GM13976 (cell line): ENCODE data around the gene ETV1.

ENCODE experiments used
- DNase-seq: peaks from one replicate; pipeline ENCODE4 v3.0.0; 2012; ENCODE audit warnings: low spot score
- CTCF ChIP-seq: IDR thresholded peaks from 2 replicates; pipeline ENCODE4 v1.5.1; 2012; ENCODE audit warnings: borderline replicate concordance, mild to moderate bottlenecking; ENCODE audit not compliant: insufficient read depth; ENCODE audit errors: extremely low read depth, missing control alignments, control extremely low read depth
- in situ Hi-C: fragments of 300-500 bp; cut with MboI; formaldehyde crosslinking; loops from one replicate; pipeline ENCODE4 v1.12.0; 2022; ENCODE audit warnings: low sequenced_read_pairs, mixed read lengths, inconsistent platforms; ENCODE audit not compliant: unreplicated experiment

Gene ETV1

DNA sequence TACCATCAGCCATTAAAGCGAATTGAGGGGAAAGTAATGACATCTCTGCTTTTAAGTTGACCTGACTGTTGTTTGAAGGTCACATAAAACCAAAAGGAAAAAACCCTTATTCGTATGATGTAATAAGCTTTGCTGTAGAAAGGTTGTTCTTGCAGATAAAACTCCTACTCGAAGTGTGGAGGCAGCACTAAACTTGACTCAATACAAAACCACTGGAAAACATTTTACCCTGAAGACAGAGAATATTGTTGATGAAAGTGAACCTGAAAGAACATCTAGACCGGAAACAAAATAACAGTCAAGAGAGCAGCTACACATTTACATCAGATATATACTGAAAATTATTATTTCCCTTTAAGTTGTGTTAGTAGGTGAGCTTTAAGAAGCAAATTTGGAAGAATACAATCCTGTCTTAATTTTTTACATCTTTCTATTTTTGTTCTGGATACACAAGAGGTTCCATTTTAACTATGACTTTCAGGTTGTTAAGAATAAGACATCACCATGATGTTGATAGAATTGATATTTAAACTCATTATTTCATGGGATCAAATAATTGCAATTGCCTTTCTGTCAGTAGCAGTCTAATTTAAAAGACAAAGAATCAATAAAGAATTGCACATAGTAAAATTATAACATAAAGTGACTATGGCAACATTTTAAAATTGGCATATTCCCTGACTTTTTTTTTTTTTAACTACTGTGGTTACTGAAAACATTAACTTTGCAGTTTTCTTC is 6.4 kb downstream of the ETV1 start:
- in situ Hi-C loops, result no loop called here
- TF ChIP-seq CTCF, result no peak
- DNase-seq, result no peak

DNA sequence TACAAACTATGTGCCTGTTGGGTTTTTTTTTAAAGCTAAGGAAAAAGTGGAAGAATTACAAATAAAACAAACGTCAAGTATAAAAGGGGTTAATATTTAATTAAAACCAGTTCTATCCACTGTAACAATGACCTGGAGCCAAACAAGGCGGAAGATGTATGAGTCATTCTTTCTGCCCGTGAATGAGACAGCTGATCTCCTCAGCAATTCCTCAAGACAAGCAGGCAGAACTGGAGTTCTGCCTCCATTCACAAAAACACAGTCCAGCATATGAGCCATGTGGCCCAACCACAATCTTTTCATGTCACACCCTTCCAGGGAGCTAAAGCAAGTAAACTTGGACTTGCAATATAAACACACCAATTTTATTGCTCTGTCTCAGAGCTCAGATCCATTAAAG is 8.4 kb downstream of the ETV1 start:
- TF ChIP-seq CTCF, result no peak
- no peak for DNase-seq
- in situ Hi-C loops, result no loop called here

DNA sequence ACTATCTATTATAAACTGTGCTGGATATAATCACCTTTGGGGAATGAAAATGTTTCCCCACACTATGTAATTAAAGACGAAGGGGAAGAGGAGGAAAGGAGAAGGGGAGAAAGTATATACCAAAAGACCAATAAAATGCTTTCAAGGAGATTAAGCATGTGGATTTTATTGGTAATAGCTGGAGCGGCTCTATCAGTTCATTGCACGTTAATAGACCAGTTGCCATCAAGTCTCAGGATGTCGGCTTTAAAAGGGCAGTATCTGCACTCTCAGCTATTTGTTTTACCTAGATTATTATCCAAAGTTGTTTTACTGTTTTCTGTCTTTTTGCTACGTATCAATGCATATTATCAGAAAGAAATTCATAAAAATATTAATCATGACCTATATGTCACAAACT is 9.0 kb downstream of the ETV1 start:
- in situ Hi-C loops, result no loop called here
- DNase-seq, result no peak
- no peak for TF ChIP-seq CTCF

DNA sequence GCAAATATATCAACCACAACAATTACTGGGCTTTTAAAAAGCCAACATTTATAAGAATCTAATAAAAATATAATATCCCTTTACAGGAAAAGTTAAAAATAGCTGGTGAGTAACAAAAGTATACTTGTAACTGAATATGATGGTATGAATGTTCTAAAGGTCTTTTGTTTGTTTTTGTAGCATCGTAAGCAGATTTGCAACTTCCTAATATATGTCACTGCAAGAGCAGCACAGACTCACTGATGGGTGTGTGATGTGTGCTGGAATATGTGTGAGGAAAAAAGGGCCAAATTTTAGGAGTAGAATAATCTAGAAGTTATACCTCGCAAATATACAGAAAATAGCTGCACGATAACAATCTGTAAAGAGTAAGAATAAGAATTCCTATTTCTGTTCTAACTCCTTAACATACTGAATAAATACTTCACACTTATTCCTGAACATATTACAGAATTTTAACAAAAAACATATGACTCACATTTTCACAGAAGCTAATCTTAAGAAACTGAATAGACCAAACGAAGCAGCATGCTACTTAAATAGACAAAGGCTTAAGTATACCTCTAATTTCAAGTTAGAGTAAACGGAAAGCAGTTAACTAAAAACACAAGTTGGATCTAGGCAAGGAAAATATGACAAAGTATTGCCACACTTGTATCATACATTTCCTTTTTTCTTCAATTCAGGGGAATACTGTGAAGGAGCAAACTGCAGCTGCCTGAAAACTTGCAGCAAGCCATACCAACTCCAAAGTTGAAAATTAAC is 9.6 kb downstream of the ETV1 start:
- in situ Hi-C loops, result no loop called here
- no peak for DNase-seq
- TF ChIP-seq CTCF, result no peak

DNA sequence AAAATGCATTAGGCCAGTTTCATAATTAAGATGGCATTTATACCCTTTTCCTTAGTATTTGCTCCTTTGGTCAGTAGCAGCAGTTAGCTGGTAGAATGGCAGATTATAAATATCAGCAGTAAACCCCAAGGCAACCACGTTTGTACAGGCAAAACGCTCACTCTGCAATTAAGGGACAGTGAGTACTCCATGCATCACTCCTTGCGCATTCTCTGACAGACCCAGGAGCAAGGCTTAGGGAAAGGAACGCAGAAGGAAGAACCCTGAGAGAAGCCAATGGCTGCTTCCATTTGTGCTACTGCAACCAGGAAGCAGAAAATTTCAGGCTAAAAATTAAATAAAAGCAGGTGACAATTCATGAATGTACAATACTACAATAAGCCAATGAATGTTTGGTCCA is 12.9 kb downstream of the ETV1 start:
- in situ Hi-C loops, result no loop called here

DNA sequence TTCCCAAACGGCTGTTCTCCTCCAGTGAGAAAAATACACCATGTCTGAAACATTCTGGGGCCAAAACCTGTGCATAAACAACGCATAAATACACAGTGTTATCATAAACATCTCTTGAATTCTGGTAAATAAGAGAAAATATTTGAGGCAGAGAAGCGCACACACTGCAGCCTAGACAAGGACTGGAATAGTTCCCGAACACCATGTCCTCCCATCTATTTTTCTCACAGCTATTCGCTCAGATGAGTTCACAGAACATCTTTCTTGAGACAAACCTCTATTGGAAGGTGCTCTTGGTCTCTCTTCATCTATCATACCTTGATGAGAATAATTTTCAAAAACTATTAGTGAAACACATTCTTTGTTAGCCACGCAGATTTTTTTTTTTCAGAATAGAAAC is 24.4 kb downstream of the ETV1 start:
- DNase-seq, result no peak
- in situ Hi-C loops, result no loop called here
- TF ChIP-seq CTCF, result no peak

More for the DNA sequence above, 12.9 kb downstream of the ETV1 start:
- DNase-seq, result no peak
- TF ChIP-seq CTCF, result no peak
